GM03348 (cell line): ENCODE data around the gene CYP19A1.
"Not testable (repeated sequence)": the region's sequence is repeated elsewhere in the genome, so short reads cannot be mapped to it uniquely, and the experiment has no call there.

ENCODE experiments used
- DNase-seq: peaks from one replicate; pipeline ENCODE4 v3.0.0; 2012; ENCODE audit warnings: low spot score

CYP19A1 gene

GRCh38 chr15:51261113-51261512, 77.3 kb downstream of the CYP19A1 start:
- not testable (repeated sequence) for DNase-seq

DNA sequence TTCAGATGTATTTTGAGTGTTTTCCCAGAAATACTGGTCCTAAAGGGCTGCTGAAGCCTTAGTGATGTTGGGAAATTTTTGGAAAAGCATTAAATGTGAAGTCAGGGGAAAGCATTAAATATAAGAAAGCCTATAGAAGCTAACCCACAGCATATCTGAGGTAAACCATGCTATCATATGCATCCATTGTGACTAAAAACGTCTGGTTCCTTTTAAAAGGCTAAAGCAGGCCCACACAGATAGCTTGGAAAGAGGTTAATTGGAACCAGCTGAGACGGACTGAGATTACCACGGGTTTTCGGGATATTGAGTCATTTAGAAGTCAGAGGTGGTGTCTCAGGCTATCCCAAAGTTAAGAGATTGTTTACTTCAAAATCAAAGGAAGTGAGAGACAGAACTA, 78.2 kb downstream of the CYP19A1 start:
- peak; percentile 75 for DNase-seq

DNA sequence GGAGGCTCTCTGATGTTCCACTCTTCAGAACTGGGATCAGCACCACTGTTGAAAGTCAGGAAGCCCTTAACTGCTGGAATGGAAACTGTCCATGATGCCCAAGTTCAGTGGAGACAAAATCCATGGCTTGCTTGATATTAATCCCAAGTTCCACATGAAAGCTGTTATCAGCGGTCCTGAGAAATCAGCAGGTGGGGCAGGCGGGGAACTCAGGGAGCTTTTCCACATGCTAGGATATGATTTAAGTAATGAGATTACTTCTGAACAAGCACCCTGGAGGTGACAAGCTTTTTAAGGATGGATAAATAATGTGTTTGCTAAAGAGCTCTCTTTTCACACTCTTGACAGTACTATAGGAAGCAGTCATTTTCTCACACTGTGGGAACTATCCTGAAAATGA, 82.9 kb downstream of the CYP19A1 start:
- DNase-seq, result no peak

DNA sequence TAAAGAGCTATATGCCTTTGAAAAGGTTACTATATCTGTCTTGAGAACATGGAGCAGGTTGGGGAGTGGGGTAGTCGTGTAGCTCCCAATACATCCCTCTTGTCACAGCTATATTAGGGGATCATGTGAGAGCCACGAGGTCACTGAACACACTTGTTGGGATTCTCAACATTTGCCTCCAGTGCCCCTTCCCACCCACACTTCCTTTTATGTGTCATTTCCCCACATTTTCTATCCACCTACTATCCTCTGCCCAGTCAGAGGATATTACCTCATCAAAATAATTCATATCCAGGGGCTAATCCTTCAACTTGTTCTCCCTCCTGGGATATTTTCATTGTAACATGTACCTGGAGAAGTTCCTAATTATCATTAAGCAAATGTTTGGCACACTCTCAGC, 85.0 kb downstream of the CYP19A1 start:
- no peak for DNase-seq

DNA sequence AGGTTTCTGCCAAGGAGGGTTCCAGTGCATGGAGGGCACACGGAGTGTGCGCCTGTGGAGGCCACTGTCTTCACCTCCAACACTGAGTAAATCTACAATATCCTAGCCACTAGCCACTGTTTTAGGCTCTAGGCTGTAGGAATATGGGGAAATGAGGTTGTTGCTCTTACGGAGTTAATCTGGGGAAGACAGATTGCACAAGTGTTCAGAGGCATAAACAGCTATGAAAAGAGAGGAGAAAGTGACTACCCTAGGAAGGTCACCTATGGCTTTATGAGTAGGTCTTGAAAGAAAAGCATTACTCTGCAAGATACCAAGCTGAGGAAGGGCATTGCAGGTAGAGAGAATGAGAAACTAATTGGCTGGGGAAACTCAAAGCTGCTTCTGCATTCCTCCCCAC, 85.7 kb downstream of the CYP19A1 start:
- DNase-seq, result no peak

GRCh38 chr15:51251556-51251955, 86.8 kb downstream of the CYP19A1 start:
- DNase-seq, result no peak

DNA sequence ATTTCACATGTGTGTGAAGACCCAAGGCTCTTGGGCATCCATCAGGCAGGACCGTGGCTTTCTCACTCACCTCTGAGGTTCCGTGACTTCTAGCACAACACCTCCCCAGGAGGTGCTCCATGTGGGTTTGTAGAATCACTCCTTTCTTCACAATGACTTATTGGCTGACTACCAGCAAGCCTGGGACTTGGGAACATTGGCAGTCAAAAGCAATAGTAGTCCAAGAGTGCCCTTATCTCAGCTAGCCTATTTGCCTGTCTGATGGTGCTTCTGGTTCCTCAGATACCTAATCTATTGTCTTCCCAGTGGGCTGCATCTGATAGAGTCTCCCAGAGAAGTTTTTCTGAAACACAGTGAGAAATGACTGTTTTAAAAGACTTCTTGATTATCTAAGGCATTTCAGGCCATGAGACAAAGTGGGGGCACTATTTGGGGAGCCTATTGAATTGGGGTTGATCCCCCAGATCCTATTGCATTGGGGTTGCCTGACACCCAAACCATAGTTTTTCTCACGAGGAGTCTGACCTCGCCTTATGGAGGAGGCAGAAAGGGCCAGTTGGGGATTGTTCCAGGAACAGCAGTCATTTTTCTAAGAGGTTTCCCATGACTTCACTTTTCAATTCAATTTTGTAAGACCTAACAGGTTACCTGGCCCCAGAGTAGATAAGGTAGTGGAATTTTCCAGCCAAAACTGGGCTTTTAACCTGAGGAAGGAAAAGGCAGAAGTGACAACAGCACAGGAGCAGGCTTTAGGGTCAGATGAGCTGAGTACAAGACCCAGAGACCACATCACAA, 88.0 kb downstream of the CYP19A1 start:
- no peak for DNase-seq

DNA sequence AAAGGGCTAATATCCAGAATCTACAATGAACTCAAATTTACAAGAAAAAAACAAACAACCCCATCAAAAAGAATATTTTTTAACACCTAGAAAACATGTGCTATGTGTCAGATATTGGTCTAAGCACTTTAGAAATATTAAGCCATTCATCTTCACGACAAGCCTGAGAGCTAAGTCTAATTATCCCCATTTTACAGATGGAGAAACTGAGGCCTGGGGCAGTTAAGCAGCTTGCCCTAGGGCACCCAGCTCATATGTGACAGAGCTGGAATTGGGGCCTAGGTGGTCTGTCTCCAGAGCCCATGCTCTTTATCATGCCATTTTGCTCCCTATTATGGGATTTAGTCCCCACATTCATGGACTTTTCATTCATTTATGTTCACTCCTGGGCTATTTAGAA, 92.8 kb downstream of the CYP19A1 start:
- no peak for DNase-seq

GRCh38 chr15:51244423-51244869, 94.0 kb downstream of the CYP19A1 start:
- DNase-seq, result peak; percentile 17

- DNase-seq, result no peak
Observed at GRCh38 chr15:51243774-51244173, 94.6 kb downstream of the CYP19A1 start.

- no peak for DNase-seq
Observed at GRCh38 chr15:51240066-51240465, 98.3 kb downstream of the CYP19A1 start.

- no peak for DNase-seq
Observed at GRCh38 chr15:51237816-51238215, 100.6 kb downstream of the CYP19A1 start.

DNA sequence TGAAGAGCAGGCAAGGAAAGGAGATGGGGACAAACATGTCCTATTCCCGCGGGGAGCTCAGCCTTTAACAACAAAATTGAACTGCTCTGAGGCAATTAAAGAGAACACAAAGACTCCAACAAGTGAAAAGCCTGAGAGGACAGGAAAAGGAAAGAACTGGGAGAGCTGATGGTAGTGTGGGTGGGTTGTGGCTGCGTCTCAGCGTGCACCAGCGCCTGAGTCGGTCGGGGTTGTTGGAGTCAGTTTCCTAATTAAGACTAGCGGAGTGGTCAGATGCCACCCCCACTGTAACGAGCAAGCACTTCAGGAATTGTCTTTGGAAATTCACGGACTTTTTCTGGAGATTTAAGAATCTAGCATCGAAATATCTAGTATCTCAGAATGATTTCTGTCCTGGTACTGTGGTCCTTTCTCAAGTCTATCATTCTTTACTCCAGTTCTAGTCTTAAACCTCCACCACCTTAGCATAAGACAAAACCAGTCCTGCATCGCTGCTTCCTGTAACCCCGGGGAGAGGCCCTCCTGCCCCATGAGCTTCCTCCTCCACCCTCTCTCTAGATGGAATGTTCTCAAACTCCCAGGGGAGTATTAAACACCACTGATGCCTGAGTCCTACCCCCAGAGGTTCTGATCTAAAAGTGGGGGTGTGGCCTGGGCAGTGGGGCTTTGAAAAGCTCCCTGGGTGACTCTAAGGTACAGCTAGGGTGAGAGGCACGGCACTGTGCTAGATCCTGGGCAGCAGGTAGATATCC, 104.0 kb downstream of the CYP19A1 start:
- peak; percentile 16 for DNase-seq

GRCh38 chr15:51232581-51232980, 105.8 kb downstream of the CYP19A1 start:
- DNase-seq, result no peak

GRCh38 chr15:51229907-51230330, 108.5 kb downstream of the CYP19A1 start:
- DNase-seq, result peak; percentile 61

DNA sequence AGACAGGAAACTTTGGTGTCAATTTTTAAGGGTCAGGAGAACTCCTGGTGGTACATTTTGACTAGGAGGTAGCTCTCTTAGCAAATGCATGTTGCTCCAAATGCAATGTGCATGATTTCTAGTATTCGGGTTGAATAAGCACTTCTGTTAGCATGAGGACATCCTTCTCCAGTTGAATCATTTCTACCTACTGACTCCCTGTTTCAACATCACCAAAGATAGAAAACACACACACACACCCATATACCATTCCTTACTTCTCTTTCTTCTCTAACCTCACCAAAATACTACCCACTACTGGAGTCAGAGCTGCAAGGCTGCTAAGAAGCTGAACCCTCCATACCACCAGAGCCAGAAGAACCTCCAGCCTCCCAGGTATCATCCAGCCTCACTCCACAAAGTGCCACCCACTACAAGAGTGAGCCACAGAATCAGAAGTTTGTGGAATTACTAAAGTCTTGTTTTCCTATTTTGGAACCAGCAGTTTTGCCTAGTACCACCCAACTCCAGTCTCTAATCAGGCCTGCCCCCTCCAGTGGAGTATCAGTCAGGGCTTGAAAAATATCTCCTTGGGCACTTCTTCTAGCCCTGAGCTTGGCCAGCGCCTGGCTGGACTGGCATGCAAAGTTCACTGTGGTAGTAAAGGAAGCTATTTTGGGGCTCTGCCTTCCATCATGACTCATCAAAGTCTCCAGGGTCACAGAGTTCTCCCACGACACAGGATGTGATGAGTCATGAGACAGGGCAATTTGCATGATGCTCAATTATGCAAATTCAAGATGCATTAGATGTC, 110.3 kb downstream of the CYP19A1 start:
- DNase-seq, result peak; percentile 85

- DNase-seq, result no peak
Observed at GRCh38 chr15:51226576-51227210, 111.7 kb downstream of the CYP19A1 start.

DNA sequence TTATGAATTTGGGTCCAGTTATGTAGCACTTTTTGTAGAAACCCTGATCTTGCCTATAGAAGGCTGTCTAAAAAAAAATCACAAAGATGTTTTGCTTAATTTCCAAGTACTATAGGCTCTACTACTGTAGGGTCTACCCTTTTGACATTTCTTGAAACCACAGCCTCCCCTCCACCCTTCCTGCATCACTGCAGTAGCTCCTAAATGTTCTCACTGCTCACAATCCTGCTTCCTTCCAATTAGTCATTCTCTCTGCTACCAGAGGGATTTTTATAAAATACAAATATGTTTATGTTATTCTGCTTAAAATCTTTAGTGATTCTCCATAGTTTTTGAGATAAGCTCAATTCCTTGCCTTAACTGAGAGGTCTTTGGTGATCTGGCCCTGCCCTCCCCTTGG, 114.0 kb downstream of the CYP19A1 start:
- peak; percentile 21 for DNase-seq

GRCh38 chr15:51223771-51224229, 114.6 kb downstream of the CYP19A1 start:
- peak; percentile 79 for DNase-seq

DNA sequence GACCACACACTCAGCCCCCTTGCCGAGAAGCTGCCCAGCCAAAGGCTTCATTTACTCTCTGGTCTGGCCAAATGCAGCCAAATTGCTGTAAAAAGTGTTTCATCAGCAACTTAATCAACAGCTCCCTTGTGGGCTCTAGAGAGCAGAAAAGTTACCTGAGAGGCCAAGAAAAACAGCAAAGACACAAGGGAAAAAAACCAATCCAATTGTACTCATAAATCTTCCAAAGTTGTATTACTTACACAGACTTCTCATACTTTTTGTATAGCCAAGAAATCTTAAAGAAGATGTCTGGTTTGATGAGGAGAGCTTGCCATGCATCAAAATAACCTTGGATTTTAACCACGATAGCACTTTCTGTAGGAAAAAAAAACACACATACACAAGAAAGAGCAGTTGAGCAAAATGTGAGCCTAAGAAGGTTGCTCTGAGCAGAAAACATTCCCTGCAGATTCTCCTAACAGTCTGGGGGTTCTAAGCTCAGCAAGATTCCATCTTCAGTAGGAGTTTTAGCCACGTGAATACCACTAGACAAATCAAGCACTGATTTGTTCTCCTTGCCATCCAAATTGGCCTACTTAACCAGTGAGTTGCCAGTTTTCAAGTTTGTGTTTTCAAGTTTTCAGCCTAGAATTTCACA, 120.0 kb downstream of the CYP19A1 start:
- DNase-seq, result no peak

- no peak for DNase-seq
Observed at GRCh38 chr15:51212909-51213308, 125.5 kb downstream of the CYP19A1 start.
